HEK293T (cell line): ENCODE results near the gene EYA4.

ENCODE experiments used
- BHLHE40 ChIP-seq: fragments of 450-650 bp; IDR thresholded peaks from 2 replicates; pipeline ENCODE4 v1.6.1; 2016; ENCODE audit warnings: mild to moderate bottlenecking, moderate library complexity, borderline replicate concordance
- ELF4 ChIP-seq: fragments of 450-650 bp; IDR thresholded peaks from 2 replicates; pipeline ENCODE4 v1.6.1; 2017; ENCODE audit warnings: antibody characterized with exemption
- FOXA1 ChIP-seq: fragments of 450-650 bp; IDR thresholded peaks from 2 replicates; pipeline ENCODE4 v1.6.1; 2016; ENCODE audit warnings: mild to moderate bottlenecking
- FOXK2 ChIP-seq: fragments of 450-650 bp; IDR thresholded peaks from 2 replicates; pipeline ENCODE4 v1.6.1; 2016; ENCODE audit warnings: mild to moderate bottlenecking
- FOXM1 ChIP-seq: fragments of 450-650 bp; IDR thresholded peaks from 2 replicates; pipeline ENCODE4 v1.6.1; 2017; ENCODE audit warnings: mild to moderate bottlenecking, borderline replicate concordance
- LEF1 ChIP-seq: fragments of 450-650 bp; IDR thresholded peaks from 2 replicates; pipeline ENCODE4 v1.6.1; 2017; ENCODE audit warnings: mild to moderate bottlenecking, borderline replicate concordance
- SP1 ChIP-seq: fragments of 450-650 bp; IDR thresholded peaks from 2 replicates; pipeline ENCODE4 v1.6.1; 2017
- SUZ12 ChIP-seq: fragments of 450-650 bp; IDR thresholded peaks from 2 replicates; pipeline ENCODE4 v1.6.1; 2016; ENCODE audit warnings: mild to moderate bottlenecking
- ZNF384 ChIP-seq: fragments of 450-650 bp; IDR thresholded peaks from 2 replicates; pipeline ENCODE4 v1.6.1; 2016

GRCh38 chr6:133478673-133479072 lies 237.5 kb downstream of the EYA4 start:
- no peak for TF ChIP-seq LEF1
- no peak for TF ChIP-seq BHLHE40
- no peak for TF ChIP-seq FOXK2
- no peak for TF ChIP-seq SP1
- TF ChIP-seq ELF4, result no peak
- no peak for TF ChIP-seq FOXA1
- TF ChIP-seq SUZ12, result no peak
- no peak for TF ChIP-seq ZNF384
- TF ChIP-seq FOXM1, result no peak
